Activated T-helper 2 cell treated with anti-CD3 and anti-CD28 coated beads, Interferon-gamma antibody, Interleukin-2, Interleukin-4, amounts not matched to agents 10 μg/mL and 5 μg/mL and 100 μg/mL, durations not matched to agents 14 hours and 24 hours and 36 hours (primary cell): Measurements from ENCODE around the gene KAZN. TPM values are rescaled to one million over a fixed set of nuclear protein-coding genes. Genes with fewer than 3 reads are reported as not detected.

Experiments
- DNase-seq: peaks from one replicate; pipeline ENCODE4 v3.0.0; 2021; ENCODE audit warnings: low spot score
- H3K27ac Mint-ChIP-seq: one replicate; pipeline ENCODE4 v1.8.0; 2021; ENCODE audit warnings: mixed read lengths
- H3K27me3 Mint-ChIP-seq: one replicate; pipeline ENCODE4 v1.8.0; 2021; ENCODE audit warnings: low read depth, mixed read lengths
- H3K36me3 Mint-ChIP-seq: one replicate; pipeline ENCODE4 v1.8.0; 2021; ENCODE audit warnings: low read depth, mixed read lengths
- H3K4me1 Mint-ChIP-seq: one replicate; pipeline ENCODE4 v1.8.0; 2021; ENCODE audit warnings: low read depth, mixed read lengths
- H3K4me3 Mint-ChIP-seq: one replicate; pipeline ENCODE4 v1.8.0; 2021; ENCODE audit warnings: low read depth, mild to moderate bottlenecking, moderate library complexity, mixed read lengths
- H3K9me3 Mint-ChIP-seq: one replicate; pipeline ENCODE4 v1.8.0; 2021; ENCODE audit warnings: mixed read lengths
- intact Hi-C: fragments of 100-400 bp; cut with micrococcal nuclease; formaldehyde crosslinking; loops from one replicate; pipeline ENCODE4 v1.15.1; 2023
- total RNA-seq: library from RNA; stranded (reverse); gene quantifications from 2 replicates; pipeline ENCODE4 v1.2.3, GENCODE V29; 2022

KAZN gene
- total RNA-seq, 1 donor from 2014 or later: 0.68 TPM

- Mint-ChIP-seq H3K36me3 (no peaks in the 10 kb centered on the region), H3K4me1 (no peaks in the 10 kb centered on the region), H3K9me3 (no peaks in the 10 kb centered on the region), H3K27ac (no peak overlapping the region), H3K27me3 (peaks cover 17% of the 10 kb centered on the region), H3K4me3 (no peak overlapping the region)
- DNase-seq: no peak
- intact Hi-C loops: no loop called here
Observed at GRCh38 chr1:14594045-14594444, 4.4 kb upstream of the KAZN start.

GRCh38 chr1:14596591-14596990 lies 1.9 kb upstream of the KAZN start:
- Mint-ChIP-seq H3K9me3 (no peaks in the 10 kb centered on the region), H3K36me3 (no peaks in the 10 kb centered on the region), H3K27me3 (peaks cover 39% of the 10 kb centered on the region), H3K4me3 (no peak overlapping the region), H3K27ac (no peak overlapping the region), H3K4me1 (no peaks in the 10 kb centered on the region)
- DNase-seq: no peak
- intact Hi-C loops: no loop called here

- no peaks in the 10 kb centered on the region for H3K9me3 Mint-ChIP-seq
Observed at GRCh38 chr1:14597343-14598006, 1.0 kb upstream of the KAZN start.

GRCh38 chr1:14598007-14598497 lies 433 bp upstream of the KAZN start:
- H3K27ac Mint-ChIP-seq: no peak overlapping the region
- intact Hi-C loops: no loop called here
- H3K9me3 Mint-ChIP-seq: no peaks in the 10 kb centered on the region
- H3K27me3 Mint-ChIP-seq: peaks cover 45% of the 10 kb centered on the region
- no peak overlapping the region for H3K4me3 Mint-ChIP-seq
- H3K36me3 Mint-ChIP-seq: no peaks in the 10 kb centered on the region
- no peak for DNase-seq
- H3K4me1 Mint-ChIP-seq: no peaks in the 10 kb centered on the region

More at GRCh38 chr1:14597343-14598006, 1.0 kb upstream of the KAZN start:
- intact Hi-C loops: no loop called here
- no peaks in the 10 kb centered on the region for H3K4me1 Mint-ChIP-seq
- no peaks in the 10 kb centered on the region for H3K36me3 Mint-ChIP-seq
- DNase-seq: no peak
- H3K4me3 Mint-ChIP-seq: no peak overlapping the region
- H3K27me3 Mint-ChIP-seq: peaks cover 45% of the 10 kb centered on the region
- H3K27ac Mint-ChIP-seq: no peak overlapping the region

GRCh38 chr1:14599183-14599791 lies 802 bp downstream of the KAZN start:
- no peak for DNase-seq
- no peaks in the 10 kb centered on the region for H3K4me1 Mint-ChIP-seq
- no peaks in the 10 kb centered on the region for H3K36me3 Mint-ChIP-seq
- H3K27me3 Mint-ChIP-seq: peaks cover 45% of the 10 kb centered on the region
- no peak overlapping the region for H3K27ac Mint-ChIP-seq
- no peaks in the 10 kb centered on the region for H3K9me3 Mint-ChIP-seq
- H3K4me3 Mint-ChIP-seq: no peak overlapping the region
- intact Hi-C loops: no loop called here

- intact Hi-C loops: no loop called here
- no peaks in the 10 kb centered on the region for H3K9me3 Mint-ChIP-seq
- no peak overlapping the region for H3K4me3 Mint-ChIP-seq
- H3K27me3 Mint-ChIP-seq: peaks cover 45% of the 10 kb centered on the region
- no peaks in the 10 kb centered on the region for H3K4me1 Mint-ChIP-seq
- H3K36me3 Mint-ChIP-seq: no peaks in the 10 kb centered on the region
- no peak overlapping the region for H3K27ac Mint-ChIP-seq
- no peak for DNase-seq
Observed at GRCh38 chr1:14599800-14600199, 1.3 kb downstream of the KAZN start.

- H3K36me3 Mint-ChIP-seq: no peaks in the 10 kb centered on the region
- intact Hi-C loops: no loop called here
- H3K27ac Mint-ChIP-seq: no peak overlapping the region
- peaks cover 45% of the 10 kb centered on the region for H3K27me3 Mint-ChIP-seq
- H3K4me3 Mint-ChIP-seq: no peak overlapping the region
- DNase-seq: no peak
- H3K4me1 Mint-ChIP-seq: no peaks in the 10 kb centered on the region
- H3K9me3 Mint-ChIP-seq: no peaks in the 10 kb centered on the region
Observed at GRCh38 chr1:14600405-14601112, 2.1 kb downstream of the KAZN start.

GRCh38 chr1:14602136-14602535 lies 3.7 kb downstream of the KAZN start:
- no peaks in the 10 kb centered on the region for H3K4me1 Mint-ChIP-seq
- intact Hi-C loops: no loop called here
- no peak overlapping the region for H3K27ac Mint-ChIP-seq
- no peaks in the 10 kb centered on the region for H3K9me3 Mint-ChIP-seq
- peaks cover 35% of the 10 kb centered on the region for H3K27me3 Mint-ChIP-seq
- H3K4me3 Mint-ChIP-seq: no peak overlapping the region
- no peak for DNase-seq
- no peaks in the 10 kb centered on the region for H3K36me3 Mint-ChIP-seq

- Mint-ChIP-seq H3K27me3 (peaks cover 27% of the 10 kb centered on the region), H3K27ac (no peak overlapping the region), H3K36me3 (no peaks in the 10 kb centered on the region), H3K4me3 (no peak overlapping the region), H3K4me1 (no peaks in the 10 kb centered on the region), H3K9me3 (no peaks in the 10 kb centered on the region)
- no peak for DNase-seq
- intact Hi-C loops: no loop called here
Observed at GRCh38 chr1:14603645-14604044, 5.2 kb downstream of the KAZN start.

GRCh38 chr1:14604414-14604813 lies 5.9 kb downstream of the KAZN start:
- H3K27me3 Mint-ChIP-seq: peaks cover 25% of the 10 kb centered on the region
- H3K9me3 Mint-ChIP-seq: no peaks in the 10 kb centered on the region
- no peaks in the 10 kb centered on the region for H3K36me3 Mint-ChIP-seq
- no peak for DNase-seq
- no peaks in the 10 kb centered on the region for H3K4me1 Mint-ChIP-seq
- no peak overlapping the region for H3K27ac Mint-ChIP-seq
- no peak overlapping the region for H3K4me3 Mint-ChIP-seq
- intact Hi-C loops: no loop called here

- Mint-ChIP-seq H3K9me3 (no peaks in the 10 kb centered on the region), H3K4me3 (no peak overlapping the region), H3K36me3 (no peaks in the 10 kb centered on the region), H3K4me1 (no peaks in the 10 kb centered on the region), H3K27ac (no peak overlapping the region), H3K27me3 (peaks cover 12% of the 10 kb centered on the region)
- no peak for DNase-seq
- intact Hi-C loops: no loop called here
Observed at GRCh38 chr1:14605945-14606344, 7.5 kb downstream of the KAZN start.

- no peak overlapping the region for H3K27ac Mint-ChIP-seq
- H3K4me3 Mint-ChIP-seq: no peak overlapping the region
- H3K36me3 Mint-ChIP-seq: no peaks in the 10 kb centered on the region
- peaks cover 5% of the 10 kb centered on the region for H3K27me3 Mint-ChIP-seq
- intact Hi-C loops: no loop called here
- no peaks in the 10 kb centered on the region for H3K9me3 Mint-ChIP-seq
- no peak for DNase-seq
- no peaks in the 10 kb centered on the region for H3K4me1 Mint-ChIP-seq
Observed at GRCh38 chr1:14606632-14607031, 8.1 kb downstream of the KAZN start.

GRCh38 chr1:14607295-14607694 lies 8.8 kb downstream of the KAZN start:
- H3K4me3 Mint-ChIP-seq: no peak overlapping the region
- intact Hi-C loops: no loop called here
- H3K9me3 Mint-ChIP-seq: no peaks in the 10 kb centered on the region
- peaks cover under 1% of the 10 kb centered on the region for H3K27me3 Mint-ChIP-seq
- H3K4me1 Mint-ChIP-seq: no peaks in the 10 kb centered on the region
- no peaks in the 10 kb centered on the region for H3K36me3 Mint-ChIP-seq
- no peak for DNase-seq
- no peak overlapping the region for H3K27ac Mint-ChIP-seq
